M059J (cell line): ENCODE data around the gene KLHL11. TPM values are rescaled to one million over a fixed set of nuclear protein-coding genes. Genes with fewer than 3 reads are reported as not detected.
"Not testable (repeated sequence)": the region's sequence is repeated elsewhere in the genome, so short reads cannot be mapped to it uniquely, and the experiment has no call there.

Source experiments
- DNase-seq: peaks from one replicate; pipeline ENCODE4 v3.0.0-alpha.2; 2012; ENCODE audit warnings: low read depth
- total RNA-seq: library from RNA; depleted of rRNA; stranded (reverse); fragments of >200 nt; shearing (Covaris generic); gene quantifications from 2 replicates; pipeline ENCODE4 v1.2.3, GENCODE V29; 2014

KLHL11 gene
- total RNA-seq, 1 experiment from 2014 or later, result 17.1 TPM

GRCh38 chr17:41837761-41838538 is 27.3 kb downstream of the KLHL11 start, which contains the start of gene KLHL10:
TSS of gene KLHL10 (plus strand) at chr17:41837825. CDS start at chr17:41837933, 108 bp downstream.
- DNase-seq, result no peak

- DNase-seq, result peak; percentile 31
Measured at GRCh38 chr17:41836550-41837196, 28.6 kb downstream of the KLHL11 start.

- peak; percentile 43 for DNase-seq
Measured at GRCh38 chr17:41835800-41836549, 29.2 kb downstream of the KLHL11 start, which contains the start of gene NT5C3B. TSS of gene NT5C3B (minus strand) at chr17:41836232. CDS start at chr17:41836193, 39 bp downstream.

GRCh38 chr17:41835214-41835799 is 29.9 kb downstream of the KLHL11 start:
- DNase-seq, result no peak

GRCh38 chr17:41829961-41830360 is 35.3 kb downstream of the KLHL11 start:
- DNase-seq, result not testable (repeated sequence)

GRCh38 chr17:41825175-41825845 is 39.9 kb downstream of the KLHL11 start:
- no peak for DNase-seq

GRCh38 chr17:41824086-41824485 is 41.1 kb downstream of the KLHL11 start:
- no peak for DNase-seq

GRCh38 chr17:41823580-41823979 is 41.6 kb downstream of the KLHL11 start:
- DNase-seq, result no peak

- DNase-seq, result no peak
Measured at GRCh38 chr17:41823141-41823524, 42.1 kb downstream of the KLHL11 start.

GRCh38 chr17:41822216-41823140 is 42.7 kb downstream of the KLHL11 start:
- no peak for DNase-seq

- DNase-seq, result no peak
Measured at GRCh38 chr17:41821776-41822175, 43.4 kb downstream of the KLHL11 start.

- no peak for DNase-seq
Measured at GRCh38 chr17:41818024-41818423, 47.2 kb downstream of the KLHL11 start.

GRCh38 chr17:41816637-41817320 is 48.4 kb downstream of the KLHL11 start:
- DNase-seq, result no peak

GRCh38 chr17:41814195-41814594 is 51.0 kb downstream of the KLHL11 start:
- no peak for DNase-seq

GRCh38 chr17:41813699-41814124 is 51.5 kb downstream of the KLHL11 start:
- no peak for DNase-seq

- DNase-seq, result no peak
Measured at GRCh38 chr17:41813152-41813680, 52.0 kb downstream of the KLHL11 start.

- peak; percentile 88 for DNase-seq
Measured at GRCh38 chr17:41812381-41813151, 52.7 kb downstream of the KLHL11 start, which contains the start of gene FKBP10. TSS of gene FKBP10 (plus strand) at chr17:41813004. CDS start at chr17:41813035, 31 bp downstream.
